HepG2 (cell line): ENCODE measurements around the gene UNC5CL. TPM values are rescaled to one million over a fixed set of nuclear protein-coding genes. Genes with fewer than 3 reads are reported as not detected.

Experiments
- ATAC-seq: fragments of 200-7000 bp; cut with Tn5 transposase; 3 replicates; pipeline ENCODE4 v1.9.1; 2020; ENCODE audit warnings: mild to moderate bottlenecking, moderate library complexity
- BruUV-seq: library from RNA; stranded (reverse); fragments of 400-500 nt; replicated peaks from 2 replicates; lab custom pipeline; 2021; lab: Mats Ljungman, UMichigan
- CTCF ChIA-PET: fragments of 300-600 bp; formaldehyde crosslinking; extraction: SDS; loops from one replicate; lab custom pipeline; 2021; ENCODE audit warnings: low total read pairs, inconsistent platforms, low intra/inter-chr PET ratio; lab: Yijun Ruan, JAX
- POLR2A ChIA-PET: fragments of 350-600 bp; sonication (Branson Sonifier 250); formaldehyde crosslinking; loops from one replicate; lab custom pipeline; 2020; ENCODE audit warnings: antibody characterized with exemption, inconsistent platforms; lab: Yijun Ruan, JAX
- DNase-seq: peaks from one replicate; pipeline ENCODE4 v3.0.0-alpha.2; 2015; ENCODE audit warnings: low spot score
- FAIRE-seq: peaks from 3 replicates; lab custom pipeline; 2011; peaks lifted over from hg19 to GRCh38; lab: Jason Lieb, UNC
- H2AFZ ChIP-seq: one replicate; pipeline ENCODE4 v1.6.1; 2011; ENCODE audit warnings: low read length, inconsistent platforms
- H3K27ac ChIP-seq: fragments of 300-600 bp; 3 replicates; pipeline ENCODE4 v1.8.0; 2011; ENCODE audit warnings: mixed run types, mild to moderate bottlenecking, mixed read lengths, low read length, inconsistent platforms; ENCODE audit not compliant: insufficient read depth; ENCODE audit errors: extremely low read length
- H3K27me3 ChIP-seq, 2 experiments: fragments of 200-600 bp in 1 of 2; 2 replicates in 1 of 2; 3 replicates in 1 of 2; pipeline versions ENCODE4 v1.6.0 to v1.8.0; 2011; ENCODE audit warnings: low read length in 2 of 2, mild to moderate bottlenecking in 2 of 2, moderate library complexity in 2 of 2, inconsistent platforms in 1 of 2; ENCODE audit not compliant: insufficient read depth in 2 of 2, control insufficient read depth in 1 of 2
- H3K36me3 ChIP-seq, 2 experiments: fragments of 200-600 bp in 1 of 2; replicated peaks in 1 of 2; 2 replicates in 1 of 2; 3 replicates in 1 of 2; pipeline versions ENCODE4 v1.5.1 to v1.8.0; 2011; ENCODE audit warnings: low read length in 2 of 2, inconsistent platforms in 1 of 2; ENCODE audit not compliant: insufficient read depth in 2 of 2, control insufficient read depth in 1 of 2
- H3K4me1 ChIP-seq: 2 replicates; pipeline ENCODE4 v1.5.1; 2012; ENCODE audit warnings: low read length, inconsistent platforms; ENCODE audit not compliant: insufficient read depth
- H3K4me2 ChIP-seq: 2 replicates; pipeline ENCODE4 v1.6.0; 2011; ENCODE audit warnings: low read depth, low read length, inconsistent platforms
- H3K4me3 ChIP-seq, 3 experiments: fragments of 200-600 bp in 1 of 3; sonication (generic), shearing (Covaris generic) in 1 of 3; replicated peaks in 1 of 3; 2 replicates each; pipeline ENCODE4 v1.5.1; 2011 to 2016; ENCODE audit warnings: low read length in 3 of 3, inconsistent platforms in 2 of 3, low read depth in 2 of 3, mild to moderate bottlenecking in 2 of 3, control low read depth in 1 of 3, mixed read lengths in 1 of 3; ENCODE audit not compliant: insufficient read depth in 1 of 3
- H3K79me2 ChIP-seq: one replicate; pipeline ENCODE4 v1.6.1; 2011; ENCODE audit warnings: low read length, inconsistent platforms; ENCODE audit not compliant: insufficient read depth
- H3K9ac ChIP-seq: 2 replicates; pipeline ENCODE4 v1.6.0; 2011; ENCODE audit warnings: mild to moderate bottlenecking, low read depth, low read length, inconsistent platforms; ENCODE audit not compliant: insufficient read depth
- H3K9me3 ChIP-seq: 2 replicates; pipeline ENCODE4 v1.5.1; 2012; ENCODE audit warnings: mild to moderate bottlenecking, low read length
- H4K20me1 ChIP-seq: 2 replicates; pipeline ENCODE4 v1.6.0; 2011; ENCODE audit warnings: inconsistent platforms, mild to moderate bottlenecking, low read length, moderate library complexity; ENCODE audit not compliant: insufficient read depth
- ATF5 ChIP-seq: sonication (generic); formaldehyde crosslinking; IDR thresholded peaks from 2 replicates; pipeline ENCODE4 v1.4.0; 2020; ENCODE audit warnings: mild to moderate bottlenecking, low read depth, missing genetic modification reagents
- E2F1 ChIP-seq: sonication (generic); formaldehyde crosslinking; IDR thresholded peaks from 2 replicates; pipeline ENCODE4 v1.5.0; 2020; ENCODE audit warnings: missing genetic modification reagents
- NCOA5 ChIP-seq: sonication (generic); formaldehyde crosslinking; IDR thresholded peaks from 2 replicates; pipeline ENCODE4 v1.4.0; 2020; ENCODE audit warnings: missing genetic modification reagents
- NFE2L1 ChIP-seq: sonication (generic); formaldehyde crosslinking; IDR thresholded peaks from 2 replicates; pipeline ENCODE4 v1.4.0; 2020; ENCODE audit warnings: missing genetic modification reagents, mild to moderate bottlenecking, borderline replicate concordance
- SUZ12 ChIP-seq: fragments of 150-350 bp; IDR thresholded peaks from 2 replicates; pipeline ENCODE4 v1.6.1; 2014; ENCODE audit warnings: low read depth, low read length
- TBX3 ChIP-seq: fragments of 450-650 bp; IDR thresholded peaks from 2 replicates; pipeline ENCODE4 v1.6.1; 2017; ENCODE audit warnings: antibody characterized with exemption, mild to moderate bottlenecking, inconsistent platforms, borderline replicate concordance
- THAP8 ChIP-seq: sonication (generic); formaldehyde crosslinking; IDR thresholded peaks from 2 replicates; pipeline ENCODE4 v1.5.1; 2020; ENCODE audit warnings: missing genetic modification reagents, mild to moderate bottlenecking, borderline replicate concordance
- ZKSCAN8 ChIP-seq: IDR thresholded peaks from 2 replicates; pipeline ENCODE4 v1.6.1; 2016; ENCODE audit warnings: borderline replicate concordance, missing genetic modification reagents, missing compliant biosample characterization
- ZNF225 ChIP-seq: sonication (generic); formaldehyde crosslinking; IDR thresholded peaks from 2 replicates; pipeline ENCODE4 v1.4.0; 2020; ENCODE audit warnings: mild to moderate bottlenecking, missing genetic modification reagents
- ZNF839 ChIP-seq: sonication (generic); formaldehyde crosslinking; IDR thresholded peaks from 2 replicates; pipeline ENCODE4 v1.4.0; 2020; ENCODE audit warnings: missing genetic modification reagents, mild to moderate bottlenecking, borderline replicate concordance
- WGBS: methylation state at CpG from one replicate; pipeline ENCODE4 v1.1.6; 2017; ENCODE audit warnings: low lambda C conversion rate; 5-methylcytosine and 5-hydroxymethylcytosine counted together
- in situ Hi-C: cut with HindIII; loops from 2 replicates; pipeline ENCODE4 v1.10.0; 2017; ENCODE audit warnings: low pct_unique_long_range_greater_than_20kb; ENCODE audit not compliant: extremely low pct_ligation_motif_present
- intact Hi-C: fragments of 100-400 bp; cut with micrococcal nuclease; formaldehyde crosslinking; loops from one replicate; pipeline ENCODE4 v1.10.0; 2022; ENCODE audit not compliant: unreplicated experiment
- polyA plus RNA-seq, 8 experiments: library from polyadenylated mRNA; depleted of rRNA in 3 of 8; stranded (reverse) in 7 of 8; unstranded in 1 of 8; fragments of >200 nt; fragmentation: Illumina TruSeq in 4 of 8; extraction: Trizol in 4 of 8; gene quantifications; 2 replicates each; pipeline versions ENCODE4 v1.2.1 to v1.2.3, GENCODE V29; 2011 to 2016; ENCODE audit warnings: low read depth in 4 of 8, missing spikeins in 1 of 8, mixed read lengths in 1 of 8; ENCODE audit not compliant: insufficient read depth in 1 of 8
- total RNA-seq, 5 experiments: library from RNA; depleted of rRNA; stranded (reverse); fragments of >200 nt; fragmentation: Illumina TruSeq; extraction: Trizol; gene quantifications; 2 replicates each; pipeline ENCODE4 v1.2.3, GENCODE V29; 2016; ENCODE audit warnings: low read depth in 1 of 5
- TF ChIP-seq, protein P1 (sequence below): sonication (generic); formaldehyde crosslinking; IDR thresholded peaks from 2 replicates; pipeline ENCODE4 v1.4.0; 2020; ENCODE audit warnings: missing genetic modification reagents
- TF ChIP-seq, protein P2 (sequence below): sonication (generic); formaldehyde crosslinking; IDR thresholded peaks from 2 replicates; pipeline ENCODE4 v1.5.0; 2020; ENCODE audit warnings: mild to moderate bottlenecking, missing genetic modification reagents
- TF ChIP-seq, protein P3 (sequence below): IDR thresholded peaks from 2 replicates; pipeline ENCODE4 v1.6.1; 2018; ENCODE audit warnings: missing genetic modification reagents

UNC5CL gene
- total and polyA plus RNA-seq, 2 of the 13 experiments (the other 11 are each of a cell fraction or from before 2014, with no cell fraction given): 2.4 to 2.5 TPM

DNA sequence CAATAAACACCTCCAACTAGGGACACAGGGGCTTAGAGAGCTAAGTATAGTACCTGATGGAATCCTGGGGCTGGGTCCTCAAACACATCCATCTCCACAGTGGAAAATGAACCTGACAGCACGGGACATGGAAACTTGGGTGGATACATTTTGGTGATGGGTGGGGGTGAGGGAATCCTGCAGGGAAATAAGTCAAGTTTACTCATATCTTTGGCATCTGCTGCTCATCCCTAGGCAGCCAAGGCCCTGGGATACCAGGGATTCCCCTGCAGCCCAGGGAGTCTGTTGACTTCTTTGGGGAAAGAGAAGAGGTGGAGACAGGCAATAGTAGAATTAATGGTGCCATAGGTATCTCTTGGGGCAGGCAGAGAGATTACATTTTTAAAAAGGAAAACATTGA is 20.5 kb upstream of the UNC5CL start:
- H3K79me2 ChIP-seq: no peaks in the 10 kb centered on the region
- peaks cover 74% of the 10 kb centered on the region for H3K4me1 ChIP-seq
- CTCF ChIA-PET: interaction anchor here (0.6 kb wide), 1 partner anchor 61 kb away, joined by 3 read pairs; no protein-coding TSS in a partner anchor
- FAIRE-seq (no peak), ATAC-seq (no peak), DNase-seq (no peak)
- H3K27me3 ChIP-seq: no peaks in the 10 kb centered on the region
- H3K9me3 ChIP-seq: no peaks in the 10 kb centered on the region
- intact Hi-C loops: no loop called here
- BruUV-seq: no TSS peak
- in situ Hi-C loops: loop anchor here (10.0 kb wide), 1 partner anchor 525 kb away; no protein-coding TSS in a partner anchor
- no peak overlapping the region for H3K27ac ChIP-seq
- H2AFZ ChIP-seq: no peak overlapping the region
- H3K9ac ChIP-seq: no peak overlapping the region
- peaks cover 6 to 7% of the 10 kb centered on the region in 2 experiments; a peak in 4 of 5 replicates for H3K36me3 ChIP-seq
- H4K20me1 ChIP-seq: no peaks in the 10 kb centered on the region
- no peak overlapping the region for H3K4me3 ChIP-seq
- POLR2A ChIA-PET: interaction anchor here (0.8 to 2.5 kb wide), 3 partner anchors 13 to 20 kb away, joined by 3 to 10 read pairs (median 5); partner anchors contain the start of genes NFYA, OARD1 and UNC5CL
- TF ChIP-seq, protein P1, sequence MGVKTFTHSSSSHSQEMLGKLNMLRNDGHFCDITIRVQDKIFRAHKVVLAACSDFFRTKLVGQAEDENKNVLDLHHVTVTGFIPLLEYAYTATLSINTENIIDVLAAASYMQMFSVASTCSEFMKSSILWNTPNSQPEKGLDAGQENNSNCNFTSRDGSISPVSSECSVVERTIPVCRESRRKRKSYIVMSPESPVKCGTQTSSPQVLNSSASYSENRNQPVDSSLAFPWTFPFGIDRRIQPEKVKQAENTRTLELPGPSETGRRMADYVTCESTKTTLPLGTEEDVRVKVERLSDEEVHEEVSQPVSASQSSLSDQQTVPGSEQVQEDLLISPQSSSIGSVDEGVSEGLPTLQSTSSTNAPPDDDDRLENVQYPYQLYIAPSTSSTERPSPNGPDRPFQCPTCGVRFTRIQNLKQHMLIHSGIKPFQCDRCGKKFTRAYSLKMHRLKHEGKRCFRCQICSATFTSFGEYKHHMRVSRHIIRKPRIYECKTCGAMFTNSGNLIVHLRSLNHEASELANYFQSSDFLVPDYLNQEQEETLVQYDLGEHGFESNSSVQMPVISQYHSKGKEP (CRISPR knock-in tag): no peak
- TF ChIP-seq SUZ12 (no peak), ZKSCAN8 (CRISPR knock-in tag) (no peak), ZNF225 (CRISPR knock-in tag) (no peak), NCOA5 (no peak), NFE2L1 (CRISPR knock-in tag) (no peak), THAP8 (CRISPR knock-in tag) (no peak), ZNF839 (no peak), E2F1 (no peak), ATF5 (no peak), TBX3 (no peak)
- TF ChIP-seq, protein P2, sequence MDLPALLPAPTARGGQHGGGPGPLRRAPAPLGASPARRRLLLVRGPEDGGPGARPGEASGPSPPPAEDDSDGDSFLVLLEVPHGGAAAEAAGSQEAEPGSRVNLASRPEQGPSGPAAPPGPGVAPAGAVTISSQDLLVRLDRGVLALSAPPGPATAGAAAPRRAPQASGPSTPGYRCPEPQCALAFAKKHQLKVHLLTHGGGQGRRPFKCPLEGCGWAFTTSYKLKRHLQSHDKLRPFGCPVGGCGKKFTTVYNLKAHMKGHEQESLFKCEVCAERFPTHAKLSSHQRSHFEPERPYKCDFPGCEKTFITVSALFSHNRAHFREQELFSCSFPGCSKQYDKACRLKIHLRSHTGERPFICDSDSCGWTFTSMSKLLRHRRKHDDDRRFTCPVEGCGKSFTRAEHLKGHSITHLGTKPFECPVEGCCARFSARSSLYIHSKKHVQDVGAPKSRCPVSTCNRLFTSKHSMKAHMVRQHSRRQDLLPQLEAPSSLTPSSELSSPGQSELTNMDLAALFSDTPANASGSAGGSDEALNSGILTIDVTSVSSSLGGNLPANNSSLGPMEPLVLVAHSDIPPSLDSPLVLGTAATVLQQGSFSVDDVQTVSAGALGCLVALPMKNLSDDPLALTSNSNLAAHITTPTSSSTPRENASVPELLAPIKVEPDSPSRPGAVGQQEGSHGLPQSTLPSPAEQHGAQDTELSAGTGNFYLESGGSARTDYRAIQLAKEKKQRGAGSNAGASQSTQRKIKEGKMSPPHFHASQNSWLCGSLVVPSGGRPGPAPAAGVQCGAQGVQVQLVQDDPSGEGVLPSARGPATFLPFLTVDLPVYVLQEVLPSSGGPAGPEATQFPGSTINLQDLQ (CRISPR knock-in tag): no peak
- TF ChIP-seq, protein P3, sequence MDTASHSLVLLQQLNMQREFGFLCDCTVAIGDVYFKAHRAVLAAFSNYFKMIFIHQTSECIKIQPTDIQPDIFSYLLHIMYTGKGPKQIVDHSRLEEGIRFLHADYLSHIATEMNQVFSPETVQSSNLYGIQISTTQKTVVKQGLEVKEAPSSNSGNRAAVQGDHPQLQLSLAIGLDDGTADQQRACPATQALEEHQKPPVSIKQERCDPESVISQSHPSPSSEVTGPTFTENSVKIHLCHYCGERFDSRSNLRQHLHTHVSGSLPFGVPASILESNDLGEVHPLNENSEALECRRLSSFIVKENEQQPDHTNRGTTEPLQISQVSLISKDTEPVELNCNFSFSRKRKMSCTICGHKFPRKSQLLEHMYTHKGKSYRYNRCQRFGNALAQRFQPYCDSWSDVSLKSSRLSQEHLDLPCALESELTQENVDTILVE: no peak
- H3K4me2 ChIP-seq: no peak overlapping the region
- WGBS: 92% methylated on average over 1 of the region's 1 CpG
